ENCODE results near the gene CHRFAM7A.
"Not testable (repeated sequence)": the region's sequence is repeated elsewhere in the genome, so short reads cannot be mapped to it uniquely, and the experiment has no call there.

GRCh38 chr15:30367246-30367645 lies 26.1 kb downstream of the CHRFAM7A start:
- TF ChIP-seq CTCF (IDR thresholded peaks at IDR 0.05; ENCODE audit: low read length); EZH2 (IDR thresholded peaks at IDR 0.05; ENCODE audit: borderline replicate concordance, low read length): not testable (repeated sequence)
